Neural crest cell (in vitro differentiated cells): ENCODE results near the gene CNTN5. TPM values are rescaled to one million over a fixed set of nuclear protein-coding genes. Genes with fewer than 3 reads are reported as not detected.

ENCODE experiments used
- DNase-seq: peaks from one replicate; pipeline ENCODE4 v3.0.0; 2021; ENCODE audit warnings: low read depth, mixed read lengths, low spot score
- H3K27ac Mint-ChIP-seq: one replicate; pipeline ENCODE4 v1.8.0; 2021; ENCODE audit warnings: mild to moderate bottlenecking, mixed read lengths; ENCODE audit not compliant: unreplicated experiment
- H3K27me3 Mint-ChIP-seq: 2 replicates; pipeline ENCODE4 v1.8.0; 2021; ENCODE audit warnings: low read depth, mild to moderate bottlenecking, mixed read lengths
- H3K36me3 Mint-ChIP-seq: 2 replicates; pipeline ENCODE4 v1.8.0; 2021; ENCODE audit warnings: low read depth, mild to moderate bottlenecking, mixed read lengths
- H3K4me1 Mint-ChIP-seq: 2 replicates; pipeline ENCODE4 v1.8.0; 2021; ENCODE audit warnings: mixed read lengths
- H3K4me3 Mint-ChIP-seq: one replicate; pipeline ENCODE4 v1.8.0; 2021; ENCODE audit warnings: mild to moderate bottlenecking, mixed read lengths
- H3K9me3 Mint-ChIP-seq: 2 replicates; pipeline ENCODE4 v1.8.0; 2021; ENCODE audit warnings: mixed read lengths
- total RNA-seq: library from RNA; stranded (reverse); gene quantifications from 2 replicates; pipeline ENCODE4 v1.2.1, GENCODE V29; 2021
- TF ChIP-seq, protein P1 (sequence below): fragments of 200-600 bp; sonication (generic); conservative IDR thresholded peaks from 2 replicates; pipeline ENCODE4 v1.5.0; 2021; ENCODE audit warnings: antibody characterized with exemption, mild to moderate bottlenecking

Gene CNTN5
- total RNA-seq, 1 donor from 2014 or later, result not detected

DNA sequence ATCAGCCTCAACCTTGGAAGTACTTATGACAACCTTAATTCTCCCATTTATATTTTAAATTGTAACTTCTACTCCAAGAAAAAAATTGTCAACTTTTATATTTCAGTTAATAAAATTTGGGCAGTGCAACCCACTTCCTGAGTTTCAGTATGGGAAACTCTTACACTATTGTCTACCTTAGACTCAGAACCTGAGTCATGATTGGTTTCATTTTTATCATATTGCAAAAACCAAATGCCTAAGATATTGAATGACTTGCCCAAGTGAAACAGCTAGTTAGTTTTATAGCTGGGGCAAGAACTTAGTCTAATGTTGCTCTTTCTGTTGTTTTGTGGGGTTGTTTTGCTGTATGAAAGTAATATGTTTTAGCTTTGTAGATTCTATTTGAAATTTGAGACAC is 1332.3 kb downstream of the CNTN5 start:
- H3K27me3 Mint-ChIP-seq, result no peaks in the 10 kb centered on the region
- no peak overlapping the region for H3K4me3 Mint-ChIP-seq
- no peak for DNase-seq
- no peaks in the 10 kb centered on the region for H3K4me1 Mint-ChIP-seq
- H3K9me3 Mint-ChIP-seq, result no peaks in the 10 kb centered on the region
- H3K27ac Mint-ChIP-seq, result no peak overlapping the region
- H3K36me3 Mint-ChIP-seq, result no peaks in the 10 kb centered on the region
- TF ChIP-seq, protein P1, sequence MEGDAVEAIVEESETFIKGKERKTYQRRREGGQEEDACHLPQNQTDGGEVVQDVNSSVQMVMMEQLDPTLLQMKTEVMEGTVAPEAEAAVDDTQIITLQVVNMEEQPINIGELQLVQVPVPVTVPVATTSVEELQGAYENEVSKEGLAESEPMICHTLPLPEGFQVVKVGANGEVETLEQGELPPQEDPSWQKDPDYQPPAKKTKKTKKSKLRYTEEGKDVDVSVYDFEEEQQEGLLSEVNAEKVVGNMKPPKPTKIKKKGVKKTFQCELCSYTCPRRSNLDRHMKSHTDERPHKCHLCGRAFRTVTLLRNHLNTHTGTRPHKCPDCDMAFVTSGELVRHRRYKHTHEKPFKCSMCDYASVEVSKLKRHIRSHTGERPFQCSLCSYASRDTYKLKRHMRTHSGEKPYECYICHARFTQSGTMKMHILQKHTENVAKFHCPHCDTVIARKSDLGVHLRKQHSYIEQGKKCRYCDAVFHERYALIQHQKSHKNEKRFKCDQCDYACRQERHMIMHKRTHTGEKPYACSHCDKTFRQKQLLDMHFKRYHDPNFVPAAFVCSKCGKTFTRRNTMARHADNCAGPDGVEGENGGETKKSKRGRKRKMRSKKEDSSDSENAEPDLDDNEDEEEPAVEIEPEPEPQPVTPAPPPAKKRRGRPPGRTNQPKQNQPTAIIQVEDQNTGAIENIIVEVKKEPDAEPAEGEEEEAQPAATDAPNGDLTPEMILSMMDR, result no peak

DNA sequence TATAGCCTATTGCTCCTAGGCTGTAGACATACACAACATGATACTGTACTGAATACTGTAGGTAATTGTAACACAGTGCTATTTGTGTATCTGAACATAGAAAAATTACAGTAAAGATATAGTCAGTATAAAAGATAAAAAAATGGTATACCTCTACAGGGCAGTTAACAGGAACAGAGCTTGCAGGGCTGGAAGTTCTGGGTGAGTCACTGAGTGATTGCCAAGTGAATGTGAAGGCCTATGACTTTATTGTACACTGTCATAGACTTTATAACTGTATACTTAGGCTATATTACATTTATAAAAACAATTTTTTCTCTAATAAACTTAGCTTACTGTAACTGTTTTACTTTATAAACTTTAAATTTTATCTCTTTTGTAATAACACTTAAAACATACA is 1334.0 kb downstream of the CNTN5 start:
- H3K36me3 Mint-ChIP-seq, result no peaks in the 10 kb centered on the region
- DNase-seq, result no peak
- no peaks in the 10 kb centered on the region for H3K4me1 Mint-ChIP-seq
- no peaks in the 10 kb centered on the region for H3K27me3 Mint-ChIP-seq
- TF ChIP-seq, protein P1, result no peak
- H3K4me3 Mint-ChIP-seq, result no peak overlapping the region
- H3K27ac Mint-ChIP-seq, result no peak overlapping the region
- no peaks in the 10 kb centered on the region for H3K9me3 Mint-ChIP-seq

DNA sequence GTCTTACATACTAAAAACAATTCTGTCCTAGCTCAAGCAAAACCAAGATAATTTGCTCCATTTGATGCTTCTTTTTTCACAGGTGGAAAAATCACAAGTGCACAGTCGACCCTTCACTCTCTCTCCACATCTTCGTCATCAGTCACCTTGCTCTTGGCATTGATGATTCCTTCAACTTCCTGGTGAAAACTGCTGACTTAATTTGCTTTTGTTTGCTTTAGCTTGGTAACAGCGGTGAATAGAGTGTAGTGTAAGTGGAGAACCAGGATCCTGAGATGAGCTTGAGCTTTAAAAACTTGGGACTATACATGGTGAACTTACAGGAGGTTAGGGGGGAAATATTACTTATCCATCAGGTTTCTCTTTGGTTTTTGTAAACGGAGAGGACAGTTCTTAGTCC is 1335.3 kb downstream of the CNTN5 start:
- Mint-ChIP-seq H3K4me1 (no peaks in the 10 kb centered on the region), H3K9me3 (peaks cover 3% of the 10 kb centered on the region), H3K36me3 (no peaks in the 10 kb centered on the region), H3K27me3 (no peaks in the 10 kb centered on the region), H3K4me3 (no peak overlapping the region), H3K27ac (no peak overlapping the region)
- TF ChIP-seq, protein P1, result no peak
- no peak for DNase-seq

DNA sequence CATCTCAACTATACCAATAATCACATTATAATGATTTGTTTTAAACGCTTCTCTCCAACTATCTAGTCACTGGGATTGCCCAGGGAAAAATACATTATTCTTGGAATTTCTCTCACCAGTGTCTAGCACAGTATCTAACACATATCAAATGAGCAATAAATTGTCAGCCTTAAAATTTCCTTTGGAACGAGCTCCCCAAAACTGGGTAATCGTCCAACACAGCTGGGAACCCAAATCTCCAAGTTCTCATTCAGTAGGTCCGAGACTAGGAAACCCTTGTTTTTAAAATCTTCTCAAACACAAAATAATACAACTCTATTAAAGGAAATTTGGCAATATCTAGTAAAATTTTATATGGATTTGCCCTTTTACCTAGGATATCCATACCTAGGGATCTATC is 1338.5 kb downstream of the CNTN5 start:
- H3K27ac Mint-ChIP-seq, result no peak overlapping the region
- no peak for DNase-seq
- H3K4me1 Mint-ChIP-seq, result no peaks in the 10 kb centered on the region
- TF ChIP-seq, protein P1, result no peak
- peaks cover 2% of the 10 kb centered on the region for H3K36me3 Mint-ChIP-seq
- H3K9me3 Mint-ChIP-seq, result peaks cover 8% of the 10 kb centered on the region
- H3K4me3 Mint-ChIP-seq, result no peak overlapping the region
- no peaks in the 10 kb centered on the region for H3K27me3 Mint-ChIP-seq

DNA sequence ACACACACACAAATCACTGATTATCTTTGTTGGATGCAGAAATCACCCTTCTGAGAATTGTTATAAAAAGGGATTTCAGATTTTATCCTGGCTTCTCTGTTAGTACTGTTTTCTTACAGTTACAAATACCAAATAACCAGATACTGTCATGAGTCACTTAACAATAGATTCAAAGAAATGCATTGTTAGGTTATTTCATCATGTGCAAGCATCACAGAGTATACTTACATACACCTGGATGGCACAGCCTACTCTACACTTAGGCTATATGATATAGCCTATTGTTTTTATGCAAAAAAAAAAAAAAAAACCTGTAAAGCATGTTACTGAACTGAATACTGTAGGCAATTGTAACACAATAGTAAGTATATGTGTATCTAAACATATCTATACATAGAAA is 1347.1 kb downstream of the CNTN5 start:
- Mint-ChIP-seq H3K4me3 (no peak overlapping the region), H3K9me3 (peaks cover 9% of the 10 kb centered on the region), H3K36me3 (no peaks in the 10 kb centered on the region), H3K27ac (no peak overlapping the region), H3K4me1 (no peaks in the 10 kb centered on the region), H3K27me3 (no peaks in the 10 kb centered on the region)
- TF ChIP-seq, protein P1, result no peak
- no peak for DNase-seq

DNA sequence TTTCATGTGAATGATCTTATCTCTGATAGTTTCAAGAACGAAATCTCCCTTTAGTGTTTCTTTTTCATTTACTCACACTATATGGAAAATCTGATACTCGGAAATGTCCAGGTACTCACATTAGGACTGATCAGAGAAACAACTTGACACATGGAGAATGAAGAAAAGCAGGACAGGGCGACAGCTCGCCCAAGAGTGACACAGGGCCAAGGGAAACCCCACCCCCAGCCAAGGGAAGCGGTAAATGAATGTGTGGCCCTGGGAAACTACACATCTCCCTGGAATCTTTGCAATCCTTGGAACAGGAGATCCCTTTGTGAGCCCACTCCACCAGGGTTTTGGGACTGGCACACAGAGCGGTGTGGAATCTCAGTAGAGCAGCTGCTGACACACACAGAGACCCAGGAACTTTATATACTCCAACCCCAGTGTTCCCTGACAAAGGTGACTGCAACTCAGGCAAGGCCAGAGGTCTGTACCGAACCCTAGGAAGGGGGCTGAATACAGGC is 1362.7 kb downstream of the CNTN5 start:
- no peaks in the 10 kb centered on the region for H3K36me3 Mint-ChIP-seq
- peaks cover 8% of the 10 kb centered on the region for H3K9me3 Mint-ChIP-seq
- DNase-seq, result no peak
- no peaks in the 10 kb centered on the region for H3K4me1 Mint-ChIP-seq
- H3K27me3 Mint-ChIP-seq, result peaks cover 5% of the 10 kb centered on the region
- no peak overlapping the region for H3K4me3 Mint-ChIP-seq
- TF ChIP-seq, protein P1, result no peak
- no peak overlapping the region for H3K27ac Mint-ChIP-seq
